ENCODE measurements around the gene OPCML. TPM values are rescaled to one million over a fixed set of nuclear protein-coding genes. Genes with fewer than 3 reads are reported as not detected.

OPCML gene
- total RNA-seq, 1 donor from 2014 or later: 2.7 TPM

DNA sequence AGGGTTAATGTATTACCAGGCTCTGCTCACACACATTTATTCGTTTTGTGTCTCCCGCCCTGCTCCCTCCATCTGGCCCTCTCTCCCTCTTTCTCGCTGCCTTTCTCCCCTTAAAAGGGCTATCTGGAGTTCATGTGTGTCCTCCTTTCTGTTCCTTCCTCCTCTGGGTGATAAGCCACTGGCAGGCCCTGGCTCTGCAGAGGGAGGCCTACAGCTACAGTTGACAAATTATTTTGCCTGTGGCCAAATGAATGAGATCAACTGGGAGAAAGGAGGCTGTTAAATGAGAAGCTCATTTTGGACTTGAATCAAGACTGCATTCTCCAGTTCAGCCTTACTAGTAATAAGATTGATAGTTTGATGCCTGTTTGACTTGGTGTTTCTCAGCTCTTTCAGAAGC lies 17.5 kb upstream of the OPCML start:
- Mint-ChIP-seq H3K36me3 (ENCODE audit: low read depth) (no peaks in the 10 kb centered on the region), H3K27ac (ENCODE audit: unreplicated experiment) (no peak overlapping the region), H3K4me3 (ENCODE audit: unreplicated experiment) (no peak overlapping the region), H3K9me3 (ENCODE audit: low read depth) (no peaks in the 10 kb centered on the region), H3K4me1 (ENCODE audit: low read depth) (no peaks in the 10 kb centered on the region), H3K27me3 (ENCODE audit: low read depth) (peaks cover 2% of the 10 kb centered on the region)
- TF ChIP-seq, protein P1, sequence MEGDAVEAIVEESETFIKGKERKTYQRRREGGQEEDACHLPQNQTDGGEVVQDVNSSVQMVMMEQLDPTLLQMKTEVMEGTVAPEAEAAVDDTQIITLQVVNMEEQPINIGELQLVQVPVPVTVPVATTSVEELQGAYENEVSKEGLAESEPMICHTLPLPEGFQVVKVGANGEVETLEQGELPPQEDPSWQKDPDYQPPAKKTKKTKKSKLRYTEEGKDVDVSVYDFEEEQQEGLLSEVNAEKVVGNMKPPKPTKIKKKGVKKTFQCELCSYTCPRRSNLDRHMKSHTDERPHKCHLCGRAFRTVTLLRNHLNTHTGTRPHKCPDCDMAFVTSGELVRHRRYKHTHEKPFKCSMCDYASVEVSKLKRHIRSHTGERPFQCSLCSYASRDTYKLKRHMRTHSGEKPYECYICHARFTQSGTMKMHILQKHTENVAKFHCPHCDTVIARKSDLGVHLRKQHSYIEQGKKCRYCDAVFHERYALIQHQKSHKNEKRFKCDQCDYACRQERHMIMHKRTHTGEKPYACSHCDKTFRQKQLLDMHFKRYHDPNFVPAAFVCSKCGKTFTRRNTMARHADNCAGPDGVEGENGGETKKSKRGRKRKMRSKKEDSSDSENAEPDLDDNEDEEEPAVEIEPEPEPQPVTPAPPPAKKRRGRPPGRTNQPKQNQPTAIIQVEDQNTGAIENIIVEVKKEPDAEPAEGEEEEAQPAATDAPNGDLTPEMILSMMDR (IDR thresholded peaks at IDR 0.05): no peak
- DNase-seq (ENCODE audit: low spot score): no peak

DNA sequence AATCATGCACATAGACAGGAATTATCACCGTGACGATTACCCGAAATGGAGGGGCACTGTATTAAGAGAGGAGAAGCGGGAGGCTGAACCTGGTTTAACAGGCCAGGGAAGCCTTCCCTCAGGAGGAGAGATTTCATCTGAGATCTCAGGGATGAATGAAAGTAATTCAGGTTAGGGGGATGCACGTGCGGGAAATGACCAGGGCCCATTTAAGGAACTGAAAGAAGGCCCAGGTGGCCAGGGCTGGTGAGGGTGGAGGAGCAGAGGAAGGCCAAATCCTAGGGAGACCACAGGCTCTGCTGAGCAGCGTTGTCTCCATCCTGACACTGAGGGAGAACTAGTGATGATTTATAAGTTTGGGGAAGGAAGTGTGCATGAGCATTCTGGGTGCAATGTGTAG lies 16.3 kb upstream of the OPCML start:
- Mint-ChIP-seq H3K4me1 (ENCODE audit: low read depth) (no peaks in the 10 kb centered on the region), H3K4me3 (ENCODE audit: unreplicated experiment) (no peak overlapping the region), H3K9me3 (ENCODE audit: low read depth) (no peaks in the 10 kb centered on the region), H3K36me3 (ENCODE audit: low read depth) (no peaks in the 10 kb centered on the region), H3K27ac (ENCODE audit: unreplicated experiment) (no peak overlapping the region), H3K27me3 (ENCODE audit: low read depth) (peaks cover 2% of the 10 kb centered on the region)
- TF ChIP-seq, protein P1 (IDR thresholded peaks at IDR 0.05): no peak
- no peak for DNase-seq (ENCODE audit: low spot score)

- TF ChIP-seq, protein P1 (IDR thresholded peaks at IDR 0.05): no peak
- no peaks in the 10 kb centered on the region for H3K9me3 Mint-ChIP-seq (ENCODE audit: low read depth)
- no peaks in the 10 kb centered on the region for H3K4me1 Mint-ChIP-seq (ENCODE audit: low read depth)
- no peak overlapping the region for H3K27ac Mint-ChIP-seq (ENCODE audit: unreplicated experiment)
- H3K4me3 Mint-ChIP-seq (ENCODE audit: unreplicated experiment): no peak overlapping the region
- no peaks in the 10 kb centered on the region for H3K36me3 Mint-ChIP-seq (ENCODE audit: low read depth)
- DNase-seq (ENCODE audit: low spot score): no peak
- H3K27me3 Mint-ChIP-seq (ENCODE audit: low read depth): peaks cover 2% of the 10 kb centered on the region
Measured at GRCh38 chr11:133547808-133548494, 15.7 kb upstream of the OPCML start.

DNA sequence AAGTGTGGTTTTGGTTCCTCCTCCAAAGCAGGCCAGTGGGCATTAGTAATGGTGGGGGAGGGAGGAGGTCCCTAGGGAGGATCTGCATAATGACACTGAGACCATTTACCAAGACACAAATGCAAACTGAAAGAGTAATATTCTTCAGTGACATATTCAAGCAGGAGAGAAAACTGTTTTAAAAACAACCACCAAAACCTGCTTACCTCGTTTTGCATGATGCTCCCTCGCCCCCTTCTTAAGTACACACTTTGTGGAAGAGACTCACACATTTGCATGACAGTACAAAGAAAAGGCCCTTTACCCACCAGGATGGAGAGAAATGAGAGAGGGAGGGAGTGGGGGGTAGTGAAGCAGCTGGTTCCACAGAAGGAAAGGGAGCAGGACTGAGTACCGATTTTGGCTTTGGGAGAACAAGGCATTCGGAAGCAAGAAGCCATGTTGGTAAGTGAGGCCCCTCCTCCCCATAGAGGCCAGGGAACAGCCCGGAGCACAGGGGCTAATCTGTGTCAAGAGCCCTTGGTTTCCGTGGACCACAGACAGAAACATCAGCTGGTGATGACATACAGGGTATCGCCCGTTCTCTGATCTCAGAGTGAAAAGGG lies 13.0 kb upstream of the OPCML start:
- no peak for DNase-seq (ENCODE audit: low spot score)
- TF ChIP-seq, protein P1 (IDR thresholded peaks at IDR 0.05): no peak
- Mint-ChIP-seq H3K27me3 (ENCODE audit: low read depth) (no peaks in the 10 kb centered on the region), H3K27ac (ENCODE audit: unreplicated experiment) (no peak overlapping the region), H3K9me3 (ENCODE audit: low read depth) (no peaks in the 10 kb centered on the region), H3K36me3 (ENCODE audit: low read depth) (no peaks in the 10 kb centered on the region), H3K4me1 (ENCODE audit: low read depth) (peaks cover 5% of the 10 kb centered on the region), H3K4me3 (ENCODE audit: unreplicated experiment) (no peak overlapping the region)

- Mint-ChIP-seq H3K27ac (ENCODE audit: unreplicated experiment) (no peak overlapping the region), H3K27me3 (ENCODE audit: low read depth) (peaks cover 7% of the 10 kb centered on the region), H3K9me3 (ENCODE audit: low read depth) (no peaks in the 10 kb centered on the region), H3K4me3 (ENCODE audit: unreplicated experiment) (no peak overlapping the region), H3K36me3 (ENCODE audit: low read depth) (no peaks in the 10 kb centered on the region), H3K4me1 (ENCODE audit: low read depth) (peaks cover 5% of the 10 kb centered on the region)
- TF ChIP-seq, protein P1 (IDR thresholded peaks at IDR 0.05): no peak
- DNase-seq (ENCODE audit: low spot score): no peak
Measured at GRCh38 chr11:133541720-133542095, 9.4 kb upstream of the OPCML start.
